Endodermal cell (in vitro differentiated cells): ENCODE measurements around the gene UPK1B. TPM values are rescaled to one million over a fixed set of nuclear protein-coding genes. Genes with fewer than 3 reads are reported as not detected.

Source experiments
- DNase-seq: peaks from one replicate; pipeline ENCODE4 v3.0.0-alpha.2; 2017
- H3K27ac ChIP-seq: 2 replicates; pipeline ENCODE4 v1.5.1; 2013; ENCODE audit warnings: mild to moderate bottlenecking, low read depth, low read length, moderate library complexity
- H3K27me3 ChIP-seq: 2 replicates; pipeline ENCODE4 v1.6.1; 2013; ENCODE audit warnings: mild to moderate bottlenecking, low read length, moderate library complexity; ENCODE audit not compliant: insufficient read depth, control insufficient read depth, poor library complexity, severe bottlenecking
- H3K36me3 ChIP-seq: 2 replicates; pipeline ENCODE4 v1.7.0; 2013; ENCODE audit warnings: mild to moderate bottlenecking, low read length, moderate library complexity; ENCODE audit not compliant: control insufficient read depth, insufficient read depth
- H3K4me1 ChIP-seq: one replicate; pipeline ENCODE4 v1.7.0; 2013; ENCODE audit warnings: low read length; ENCODE audit not compliant: control insufficient read depth, insufficient read depth
- H3K4me3 ChIP-seq: 2 replicates; pipeline ENCODE4 v1.5.1; 2013; ENCODE audit warnings: mild to moderate bottlenecking, low read length, moderate library complexity
- H3K9ac ChIP-seq: 2 replicates; pipeline ENCODE4 v1.6.1; 2013; ENCODE audit warnings: mild to moderate bottlenecking, low read length, moderate library complexity; ENCODE audit not compliant: poor library complexity, severe bottlenecking; ENCODE audit errors: extremely low read depth
- H3K9me3 ChIP-seq: 2 replicates; pipeline ENCODE4 v1.6.1; 2013; ENCODE audit warnings: mild to moderate bottlenecking, low read length, moderate library complexity; ENCODE audit not compliant: control insufficient read depth
- H3K27ac Mint-ChIP-seq: 2 replicates; pipeline ENCODE4 v1.8.0; 2020; ENCODE audit warnings: mixed read lengths
- H3K27me3 Mint-ChIP-seq: 2 replicates; pipeline ENCODE4 v1.8.0; 2021; ENCODE audit warnings: mild to moderate bottlenecking, mixed read lengths; ENCODE audit not compliant: insufficient read depth
- H3K36me3 Mint-ChIP-seq: 2 replicates; pipeline ENCODE4 v1.8.0; 2020; ENCODE audit warnings: low read depth, mixed read lengths
- H3K4me1 Mint-ChIP-seq: 2 replicates; pipeline ENCODE4 v1.8.0; 2020; ENCODE audit warnings: mixed read lengths
- H3K4me3 Mint-ChIP-seq: 2 replicates; pipeline ENCODE4 v1.8.0; 2020; ENCODE audit warnings: mild to moderate bottlenecking, moderate library complexity, mixed read lengths
- H3K9me3 Mint-ChIP-seq: 2 replicates; pipeline ENCODE4 v1.8.0; 2020; ENCODE audit warnings: mild to moderate bottlenecking, mixed read lengths
- WGBS, 2 experiments: methylation state at CpG; one replicate each; pipeline versions ENCODE4 v1.1.5 to v1.1.7; 2013; ENCODE audit warnings: missing lambda C conversion rate in 2 of 2, mixed read lengths in 1 of 2; ENCODE audit not compliant: insufficient coverage in 1 of 2, insufficient read length in 1 of 2; 5-methylcytosine and 5-hydroxymethylcytosine counted together
- total RNA-seq, 2 donors: library from RNA; stranded (reverse); fragmentation: NEBNext Ultra II Directional in 1 of 2; extraction: Animal tissue kit (Norgen Biotek cat#: 25700) in 1 of 2; gene quantifications; 2 replicates in 1 of 2; 3 replicates in 1 of 2; pipeline ENCODE4 v1.2.1, GENCODE V29; 2021
- TF ChIP-seq, protein P1 (sequence below): fragments of 200-600 bp; sonication (generic); conservative IDR thresholded peaks from 2 replicates; pipeline ENCODE4 v1.5.0; 2021; ENCODE audit warnings: antibody characterized with exemption, mild to moderate bottlenecking

The UPK1B gene
- total RNA-seq, 2 donors from 2014 or later = 4.9 to 11.3 TPM

DNA sequence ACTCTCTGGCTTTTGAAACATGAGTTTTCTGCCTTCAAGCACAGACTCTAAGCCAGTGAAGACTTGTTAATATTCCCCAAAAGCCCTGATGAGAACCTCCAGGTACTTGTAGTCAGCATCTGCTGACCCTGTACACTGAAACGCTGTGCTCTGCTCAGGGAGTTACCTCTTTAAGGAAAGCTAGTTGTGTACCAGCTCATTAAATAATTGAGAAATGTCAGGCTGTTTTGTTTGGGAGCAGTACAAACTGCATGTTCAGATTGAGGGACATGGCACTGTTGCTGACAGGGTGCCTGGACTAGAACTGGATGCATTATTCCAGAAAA is 21.7 kb downstream of the UPK1B start:
- Histone ChIP-seq H3K36me3 (no peaks in the 10 kb centered on the region), H3K9ac (no peak overlapping the region), H3K27me3 (no peaks in the 10 kb centered on the region), H3K9me3 (no peaks in the 10 kb centered on the region), H3K27ac (no peak overlapping the region), H3K4me3 (no peak overlapping the region), H3K4me1 (no peaks in the 10 kb centered on the region)
- no peak for DNase-seq
- Mint-ChIP-seq H3K27me3 (no peaks in the 10 kb centered on the region), H3K4me3 (no peak overlapping the region), H3K4me1 (peaks cover 12% of the 10 kb centered on the region), H3K27ac (no peak overlapping the region), H3K9me3 (no peaks in the 10 kb centered on the region), H3K36me3 (peaks cover 7% of the 10 kb centered on the region)
- 92 to 100% methylated on average over 1 of the region's 1 CpG for WGBS, 2 experiments
- TF ChIP-seq, protein P1, sequence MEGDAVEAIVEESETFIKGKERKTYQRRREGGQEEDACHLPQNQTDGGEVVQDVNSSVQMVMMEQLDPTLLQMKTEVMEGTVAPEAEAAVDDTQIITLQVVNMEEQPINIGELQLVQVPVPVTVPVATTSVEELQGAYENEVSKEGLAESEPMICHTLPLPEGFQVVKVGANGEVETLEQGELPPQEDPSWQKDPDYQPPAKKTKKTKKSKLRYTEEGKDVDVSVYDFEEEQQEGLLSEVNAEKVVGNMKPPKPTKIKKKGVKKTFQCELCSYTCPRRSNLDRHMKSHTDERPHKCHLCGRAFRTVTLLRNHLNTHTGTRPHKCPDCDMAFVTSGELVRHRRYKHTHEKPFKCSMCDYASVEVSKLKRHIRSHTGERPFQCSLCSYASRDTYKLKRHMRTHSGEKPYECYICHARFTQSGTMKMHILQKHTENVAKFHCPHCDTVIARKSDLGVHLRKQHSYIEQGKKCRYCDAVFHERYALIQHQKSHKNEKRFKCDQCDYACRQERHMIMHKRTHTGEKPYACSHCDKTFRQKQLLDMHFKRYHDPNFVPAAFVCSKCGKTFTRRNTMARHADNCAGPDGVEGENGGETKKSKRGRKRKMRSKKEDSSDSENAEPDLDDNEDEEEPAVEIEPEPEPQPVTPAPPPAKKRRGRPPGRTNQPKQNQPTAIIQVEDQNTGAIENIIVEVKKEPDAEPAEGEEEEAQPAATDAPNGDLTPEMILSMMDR = no peak

GRCh38 chr3:119195911-119196310 is 22.5 kb downstream of the UPK1B start:
- Histone ChIP-seq H3K36me3 (peaks cover 6% of the 10 kb centered on the region), H3K4me3 (no peak overlapping the region), H3K9me3 (no peaks in the 10 kb centered on the region), H3K9ac (no peak overlapping the region), H3K27me3 (no peaks in the 10 kb centered on the region), H3K4me1 (no peaks in the 10 kb centered on the region), H3K27ac (no peak overlapping the region)
- 80 to 91% methylated on average over 1 of the region's 1 CpG for WGBS, 2 experiments
- H3K9me3 Mint-ChIP-seq = no peaks in the 10 kb centered on the region
- no peak for DNase-seq
- peaks cover 12% of the 10 kb centered on the region for H3K4me1 Mint-ChIP-seq
- no peaks in the 10 kb centered on the region for H3K27me3 Mint-ChIP-seq
- no peak overlapping the region for H3K27ac Mint-ChIP-seq
- no peak overlapping the region for H3K4me3 Mint-ChIP-seq
- TF ChIP-seq, protein P1 = no peak
- peaks cover 7% of the 10 kb centered on the region for H3K36me3 Mint-ChIP-seq

DNA sequence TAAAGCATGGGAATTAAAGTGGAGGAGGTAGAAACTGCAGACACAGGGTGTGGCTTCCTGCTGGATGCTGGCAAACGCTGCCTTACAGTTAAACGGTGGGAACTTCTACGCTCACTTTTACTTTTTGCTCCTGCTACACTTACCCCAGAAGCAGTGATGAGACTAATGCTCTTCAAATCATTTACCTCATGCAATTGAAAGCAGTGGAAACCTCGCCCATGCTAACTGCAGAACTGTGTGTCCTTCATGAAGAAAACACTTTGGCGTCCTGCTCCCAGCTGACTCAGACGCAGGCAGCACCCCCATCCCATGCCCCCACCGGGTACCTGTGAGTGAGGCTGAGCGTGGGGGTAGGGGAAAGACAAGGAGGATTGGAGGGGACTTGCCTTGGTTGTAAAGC is 31.8 kb downstream of the UPK1B start:
- no peak overlapping the region for H3K27ac ChIP-seq
- DNase-seq = no peak
- H3K27me3 Mint-ChIP-seq = no peaks in the 10 kb centered on the region
- WGBS, 2 experiments = 83 to 93% methylated on average over 5 to 8 of the region's 8 CpGs
- peaks cover 9% of the 10 kb centered on the region for H3K9me3 Mint-ChIP-seq
- peaks cover 46% of the 10 kb centered on the region for H3K36me3 Mint-ChIP-seq
- no peak overlapping the region for H3K9ac ChIP-seq
- peak overlapping the region; percentile 79 for H3K27ac Mint-ChIP-seq
- peaks cover 53% of the 10 kb centered on the region for H3K4me1 Mint-ChIP-seq
- H3K4me1 ChIP-seq = peaks cover 26% of the 10 kb centered on the region
- peaks cover 8% of the 10 kb centered on the region for H3K9me3 ChIP-seq
- TF ChIP-seq, protein P1 = no peak
- no peak overlapping the region for H3K4me3 ChIP-seq
- peaks cover 42% of the 10 kb centered on the region for H3K36me3 ChIP-seq
- H3K4me3 Mint-ChIP-seq = no peak overlapping the region
- no peaks in the 10 kb centered on the region for H3K27me3 ChIP-seq
